ENCODE results near the gene TOMM40L. TPM values are rescaled to one million over a fixed set of nuclear protein-coding genes. Genes with fewer than 3 reads are reported as not detected.
"Not testable (repeated sequence)": the region's sequence is repeated elsewhere in the genome, so short reads cannot be mapped to it uniquely, and the experiment has no call there.

The TOMM40L gene
- total RNA-seq, 1 donor from 2014 or later, result 34.1 TPM

- intact Hi-C loops (cut with DNase I), result no loop called here
- no peak for DNase-seq (ENCODE audit: low spot score)
Measured at GRCh38 chr1:161216945-161217712, 8.7 kb upstream of the TOMM40L start.

- intact Hi-C loops (cut with DNase I), result no loop called here
Measured at GRCh38 chr1:161217831-161218230, 8.0 kb upstream of the TOMM40L start.

GRCh38 chr1:161218301-161219077 lies 7.4 kb upstream of the TOMM40L start:
- no peak for DNase-seq (ENCODE audit: low spot score)
- intact Hi-C loops (cut with DNase I), result no loop called here

More at GRCh38 chr1:161217831-161218230, 8.0 kb upstream of the TOMM40L start:
- DNase-seq (ENCODE audit: low spot score), result no peak

GRCh38 chr1:161219078-161219892 lies 6.6 kb upstream of the TOMM40L start:
- no peak for DNase-seq (ENCODE audit: low spot score)
- intact Hi-C loops (cut with DNase I), result no loop called here

- DNase-seq (ENCODE audit: low spot score), result no peak
- intact Hi-C loops (cut with DNase I), result loop anchor here (10.0 kb wide), 1 partner anchor 525 kb away; the partner anchor contains the start of gene DUSP12
Measured at GRCh38 chr1:161220002-161220401, 5.9 kb upstream of the TOMM40L start.

- intact Hi-C loops (cut with DNase I), result loop anchor here (10.0 kb wide), 1 partner anchor 522 kb away; the partner anchor contains the start of gene DUSP12
- no peak for DNase-seq (ENCODE audit: low spot score)
Measured at GRCh38 chr1:161222175-161223019, 3.5 kb upstream of the TOMM40L start.

- intact Hi-C loops (cut with DNase I), result loop anchor here (10.0 kb wide), 1 partner anchor 521 kb away; the partner anchor contains the start of gene DUSP12
- DNase-seq (ENCODE audit: low spot score), result no peak
Measured at GRCh38 chr1:161223805-161224694, 1.8 kb upstream of the TOMM40L start.

- DNase-seq (ENCODE audit: low spot score), result not testable (repeated sequence)
- intact Hi-C loops (cut with DNase I), result loop anchor here (5.0 to 10.0 kb wide), 2 partner anchors 158 to 520 kb away; partner anchors contain the start of gene DUSP12
Measured at GRCh38 chr1:161224695-161225087, 1.2 kb upstream of the TOMM40L start.

GRCh38 chr1:161225178-161225533 lies 704 bp upstream of the TOMM40L start:
- DNase-seq (ENCODE audit: low spot score), result no peak
- intact Hi-C loops (cut with DNase I), result loop anchor here (5.0 to 10.0 kb wide), 2 partner anchors 157 to 520 kb away; partner anchors contain the start of gene DUSP12

- intact Hi-C loops (cut with DNase I), result loop anchor here (5.0 to 10.0 kb wide), 2 partner anchors 156 to 518 kb away; partner anchors contain the start of gene DUSP12
- DNase-seq (ENCODE audit: low spot score), result no peak
Measured at GRCh38 chr1:161226320-161226711, 456 bp downstream of the TOMM40L start.

- DNase-seq (ENCODE audit: low spot score), result no peak
- intact Hi-C loops (cut with DNase I), result loop anchor here (5.0 to 10.0 kb wide), 2 partner anchors 156 to 518 kb away; partner anchors contain the start of gene DUSP12
Measured at GRCh38 chr1:161226759-161227158, 899 bp downstream of the TOMM40L start.

GRCh38 chr1:161227196-161227871 lies 1.5 kb downstream of the TOMM40L start:
- peak; percentile 92 for DNase-seq (ENCODE audit: low spot score)
- intact Hi-C loops (cut with DNase I), result loop anchor here (5.0 to 10.0 kb wide), 2 partner anchors 155 to 517 kb away; partner anchors contain the start of gene DUSP12

GRCh38 chr1:161228032-161228431 lies 2.2 kb downstream of the TOMM40L start:
- intact Hi-C loops (cut with DNase I), result loop anchor here (5.0 to 10.0 kb wide), 2 partner anchors 154 to 517 kb away; partner anchors contain the start of gene DUSP12
- no peak for DNase-seq (ENCODE audit: low spot score)

- DNase-seq (ENCODE audit: low spot score), result no peak
- intact Hi-C loops (cut with DNase I), result loop anchor here (5.0 to 10.0 kb wide), 2 partner anchors 152 to 515 kb away; partner anchors contain the start of gene DUSP12
Measured at GRCh38 chr1:161229896-161230295, 4.0 kb downstream of the TOMM40L start.

- intact Hi-C loops (cut with DNase I), result no loop called here
- DNase-seq (ENCODE audit: low spot score), result no peak
Measured at GRCh38 chr1:161230762-161231161, 4.9 kb downstream of the TOMM40L start.

- intact Hi-C loops (cut with DNase I), result no loop called here
- DNase-seq (ENCODE audit: low spot score), result no peak
Measured at GRCh38 chr1:161233102-161233501, 7.2 kb downstream of the TOMM40L start.

Data from cardiac septum (tissue), 1 donor.